ENCODE measurements around the gene EXOC6B. TPM values are rescaled to one million over a fixed set of nuclear protein-coding genes. Genes with fewer than 3 reads are reported as not detected.
"Not testable (repeated sequence)": the region's sequence is repeated elsewhere in the genome, so short reads cannot be mapped to it uniquely, and the experiment has no call there.

The EXOC6B gene
- total and polyA plus RNA-seq, 2 of the 8 experiments (the other 6 are each of a cell fraction or from before 2014, with no cell fraction given), result 13.5 to 33.0 TPM

DNA sequence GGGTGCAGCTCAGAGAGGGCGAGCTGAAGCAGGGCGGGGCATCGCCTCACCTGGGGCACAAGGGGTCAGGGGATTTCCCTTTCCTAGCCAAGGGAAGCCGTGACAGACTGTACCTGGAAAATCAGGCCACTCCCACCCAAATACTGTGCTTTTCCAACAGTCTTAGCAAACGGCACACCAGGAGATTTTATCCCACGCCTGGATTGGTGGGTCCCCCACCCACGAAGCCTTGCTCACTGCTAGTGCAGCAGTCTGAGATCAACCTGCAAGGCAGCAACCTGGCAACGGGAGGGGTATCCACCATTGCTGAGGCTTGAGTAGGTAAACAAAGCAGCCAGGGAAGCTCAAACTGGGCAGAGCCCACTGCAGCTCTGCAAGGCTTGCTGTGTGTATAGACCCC lies 184.6 kb downstream of the EXOC6B start:
- POLR2A ChIA-PET (ENCODE audit: partially characterized antibody); H2AFZ ChIP-seq (ENCODE audit: low read length); DNase-seq (ENCODE audit: low read depth in 1 of 2, low spot score in 2 of 2); H4K5ac ChIP-seq (ENCODE audit: insufficient read length, low read depth, low read length); H2AK5ac ChIP-seq (ENCODE audit: low read depth, low read length); H2BK120ac ChIP-seq (replicated peaks; ENCODE audit: low read depth, low read length); H4K91ac ChIP-seq (replicated peaks; ENCODE audit: insufficient read length, low read length); H4K8ac ChIP-seq (ENCODE audit: extremely low read depth, insufficient read depth, low read length); H3K36me3 ChIP-seq (ENCODE audit: control insufficient read depth in 2 of 4, insufficient read depth in 4 of 4, low read length in 3 of 4); H3K4me3 ChIP-seq (ENCODE audit: extremely low read depth in 1 of 4, insufficient read depth in 2 of 4, low read depth in 3 of 4, low read length in 4 of 4); H3K14ac ChIP-seq (ENCODE audit: insufficient read length); H2BK5ac ChIP-seq (ENCODE audit: low read depth, low read length); H3K4me1 ChIP-seq (replicated peaks in 1 of 4; ENCODE audit: control insufficient read depth in 3 of 4, insufficient read depth in 4 of 4, low read length in 3 of 4); H3K18ac ChIP-seq (ENCODE audit: extremely low read depth, low read length); H3K4ac ChIP-seq (replicated peaks; ENCODE audit: insufficient read length, low read depth, low read length); H3K9ac ChIP-seq (replicated peaks in 1 of 4; ENCODE audit: extremely low read depth in 1 of 4, low read depth in 3 of 4, low read length in 3 of 4); H3K27me3 ChIP-seq (replicated peaks in 1 of 4; ENCODE audit: control insufficient read depth in 3 of 4, extremely low read depth in 1 of 4, insufficient read depth in 3 of 4, low read length in 3 of 4); H3K79me1 ChIP-seq (ENCODE audit: low read depth, low read length); H3K23ac ChIP-seq (ENCODE audit: insufficient read length); H3K56ac ChIP-seq (replicated peaks; ENCODE audit: insufficient read length, low read depth, low read length); H2BK12ac ChIP-seq (ENCODE audit: low read depth, low read length); H3K27ac ChIP-seq (ENCODE audit: low read depth, low read length); H2BK20ac ChIP-seq (ENCODE audit: low read length); H3K23me2 ChIP-seq (ENCODE audit: low read depth, low read length); H3K4me2 ChIP-seq (ENCODE audit: insufficient read depth in 1 of 2, low read depth in 2 of 2, low read length in 2 of 2); H3K79me2 ChIP-seq (ENCODE audit: control insufficient read depth in 1 of 2, insufficient read depth in 2 of 2, low read length in 2 of 2); H2BK15ac ChIP-seq (ENCODE audit: low read length); H4K20me1 ChIP-seq (replicated peaks in 1 of 2; ENCODE audit: control insufficient read depth in 1 of 2, insufficient read depth in 2 of 2, low read length in 2 of 2); FAIRE-seq: not testable (repeated sequence)
- CTCF ChIA-PET (ENCODE audit: partially characterized antibody), result interaction anchor here (2.2 kb wide), 1 partner anchor 36 kb away, joined by 7 read pairs; no protein-coding TSS in a partner anchor
- WGBS, 2 experiments (ENCODE audit: extremely low coverage in 1 of 2, insufficient coverage in 1 of 2, insufficient read length in 1 of 2, insufficient replicate concordance in 2 of 2, low coverage in 1 of 2, low lambda C conversion rate in 2 of 2, missing lambda C conversion rate in 1 of 2), result 95% methylated on average over 8 of the region's 8 CpGs; no CpG with 5 or more reads in 1 of the 2 experiments
- H3K9me3 ChIP-seq (ENCODE audit: insufficient read depth in 2 of 2, low read depth in 1 of 2, low read length in 1 of 2), result peaks cover 9 to 11% of the 10 kb centered on the region in 2 experiments; a peak in 2 of 4 replicates
